Measurements from ENCODE around the gene NIPSNAP3A.

GRCh38 chr9:104711604-104712003 is 35.9 kb upstream of the NIPSNAP3A start:
- TF ChIP-seq CTCF (IDR thresholded peaks at IDR 0.05) = no peak
- TF ChIP-seq POLR2A (IDR thresholded peaks at IDR 0.05; ENCODE audit: low read depth) = no peak
- TF ChIP-seq EP300 (IDR thresholded peaks at IDR 0.05) = no peak
- no peak for TF ChIP-seq POLR2AphosphoS5 (IDR thresholded peaks at IDR 0.05)

Measured in esophagus muscularis mucosa (tissue), 4 donors.